Measurements from ENCODE around the gene TMEM182.

- peak; percentile 55 to 68 for TF ChIP-seq CTCF (conservative IDR thresholded peaks at IDR 0.05 in 1 of 2, IDR thresholded peaks at IDR 0.05 in 1 of 2; ENCODE audit: low read depth in 1 of 2, low read length in 2 of 2)
- no peak for TF ChIP-seq EZH2 (IDR thresholded peaks at IDR 0.05; ENCODE audit: low read length, missing control alignments)
Observed at GRCh38 chr2:102841107-102841840, 79.4 kb downstream of the TMEM182 start.
